ENCODE data around the gene SLC30A2. TPM values are rescaled to one million over a fixed set of nuclear protein-coding genes. Genes with fewer than 3 reads are reported as not detected.

The SLC30A2 gene
- total RNA-seq, 1 experiment from 2014 or later: not detected

DNA sequence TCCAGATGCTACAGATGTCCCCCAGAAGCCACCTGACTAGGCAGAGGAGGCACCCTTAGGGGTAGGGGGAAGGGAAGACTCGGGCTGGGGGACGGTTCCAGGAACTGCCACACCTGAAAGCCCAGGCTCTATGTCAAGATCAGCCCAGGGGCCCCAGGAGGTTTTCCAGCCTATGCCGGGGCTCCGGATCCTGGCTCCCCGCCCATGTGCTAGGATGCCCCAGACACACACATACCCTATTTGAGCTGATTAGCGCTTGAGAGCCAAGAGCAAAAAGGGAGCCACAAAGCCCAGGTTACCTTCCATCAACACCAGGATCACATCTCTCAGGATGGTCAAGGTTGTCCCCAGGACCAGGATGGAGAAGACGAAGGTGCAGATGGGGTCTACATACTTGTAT is 4.5 kb downstream of the SLC30A2 start:
- H3K4me2 ChIP-seq (ENCODE audit: low read length): no peak overlapping the region
- H3K4me1 ChIP-seq (ENCODE audit: control insufficient read depth in 1 of 2, insufficient read depth in 2 of 2, low read length in 2 of 2): peaks cover 3 to 6% of the 10 kb centered on the region in 2 experiments
- POLR2A ChIA-PET: no interaction called here
- no peak for DNase-seq (ENCODE audit: low read depth, low spot score)
- H3K9me3 ChIP-seq (ENCODE audit: control insufficient read depth in 1 of 2, insufficient read depth in 1 of 2, low read depth in 1 of 2, low read length in 2 of 2): no peaks in the 10 kb centered on the region
- H3K27me3 ChIP-seq (ENCODE audit: insufficient read depth, low read length): no peaks in the 10 kb centered on the region
- no peaks in the 10 kb centered on the region for H3K36me3 ChIP-seq (ENCODE audit: control insufficient read depth in 1 of 2, insufficient read depth in 2 of 2, low read length in 2 of 2)
- no peak overlapping the region for H2AFZ ChIP-seq (ENCODE audit: low read depth, low read length, poor library complexity, severe bottlenecking)
- BruUV-seq (replicated peaks): no TSS peak
- TF ChIP-seq ZFX (IDR thresholded peaks at IDR 0.05): no peak
- no peak for TF ChIP-seq YY1 (IDR thresholded peaks at IDR 0.05; ENCODE audit: extremely low read depth, insufficient replicate concordance, low read depth, low read length)
- no peak for TF ChIP-seq SIN3A (IDR thresholded peaks at IDR 0.05; ENCODE audit: low read depth)
- no peak for TF ChIP-seq EZH2 (IDR thresholded peaks at IDR 0.05)
- TF ChIP-seq POLR2AphosphoS5 (IDR thresholded peaks at IDR 0.05; ENCODE audit: low read depth, low read length): no peak
- no peak for TF ChIP-seq JUND (IDR thresholded peaks at IDR 0.05)
- TF ChIP-seq SP1 (IDR thresholded peaks at IDR 0.05; ENCODE audit: low read depth): no peak
- TF ChIP-seq CBX3 (IDR thresholded peaks at IDR 0.05; ENCODE audit: low read depth): no peak
- no peak for TF ChIP-seq FOSL1 (IDR thresholded peaks at IDR 0.05; ENCODE audit: low read depth)
- intact Hi-C loops (cut with micrococcal nuclease): no loop called here
- no peaks in the 10 kb centered on the region for H3K79me2 ChIP-seq (ENCODE audit: insufficient read depth, low read length)
- no peak for ATAC-seq
- H3K9ac ChIP-seq (ENCODE audit: low read length): no peak overlapping the region
- H4K20me1 ChIP-seq (ENCODE audit: insufficient read depth): no peaks in the 10 kb centered on the region
- H3K27ac ChIP-seq (ENCODE audit: low read depth, low read length): no peak overlapping the region
- no peak overlapping the region for H3K4me3 ChIP-seq (replicated peaks in 1 of 2; ENCODE audit: low read depth in 1 of 2, low read length in 2 of 2)
- RAD21 ChIA-PET (ENCODE audit: low non-redundant PET in 1 of 2, low total read pairs in 2 of 2, uncharacterized antibody in 2 of 2, unreplicated experiment in 2 of 2): no interaction called here
- H3K9me2 ChIP-seq (ENCODE audit: insufficient read depth): no peaks in the 10 kb centered on the region
- CTCF ChIA-PET: no interaction called here

DNA sequence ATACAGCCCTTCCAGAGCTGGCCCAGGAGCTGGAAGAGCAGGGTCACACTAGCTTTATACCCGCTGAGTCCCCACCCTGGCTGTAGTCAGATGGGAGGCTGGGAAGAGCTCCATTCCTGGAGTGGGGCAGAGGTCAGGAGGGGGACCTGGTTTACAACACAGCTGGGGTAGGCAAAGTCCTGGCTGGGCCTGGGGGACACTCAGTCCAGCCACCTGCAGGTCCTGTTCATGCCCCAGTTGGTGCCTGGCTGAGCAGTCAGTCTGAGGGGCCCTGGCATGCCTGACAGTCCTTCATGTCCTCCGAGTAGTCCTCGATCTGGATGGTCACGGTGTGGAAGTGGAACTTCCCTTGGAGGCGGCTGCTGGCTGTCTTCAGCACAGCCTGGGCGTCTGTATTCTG is 7.0 kb downstream of the SLC30A2 start:
- no peak for ATAC-seq
- H3K9me2 ChIP-seq (ENCODE audit: insufficient read depth): no peaks in the 10 kb centered on the region
- H3K4me1 ChIP-seq (ENCODE audit: control insufficient read depth in 1 of 2, insufficient read depth in 2 of 2, low read length in 2 of 2): peaks cover 11 to 27% of the 10 kb centered on the region in 2 experiments
- DNase-seq (ENCODE audit: low read depth, low spot score): no peak
- no peaks in the 10 kb centered on the region for H3K79me2 ChIP-seq (ENCODE audit: insufficient read depth, low read length)
- ChIA-PET RAD21 (ENCODE audit: low non-redundant PET in 1 of 2, low total read pairs in 2 of 2, uncharacterized antibody in 2 of 2, unreplicated experiment in 2 of 2) (interaction anchor here in 1 of 2 experiments (0.9 kb wide), 1 partner anchor 72 kb away, joined by 5 read pairs; no protein-coding TSS in a partner anchor), POLR2A (no interaction called here), CTCF (no interaction called here)
- no peaks in the 10 kb centered on the region for H3K9me3 ChIP-seq (ENCODE audit: control insufficient read depth in 1 of 2, insufficient read depth in 1 of 2, low read depth in 1 of 2, low read length in 2 of 2)
- H3K27me3 ChIP-seq (ENCODE audit: insufficient read depth, low read length): no peaks in the 10 kb centered on the region
- TF ChIP-seq, protein P1, sequence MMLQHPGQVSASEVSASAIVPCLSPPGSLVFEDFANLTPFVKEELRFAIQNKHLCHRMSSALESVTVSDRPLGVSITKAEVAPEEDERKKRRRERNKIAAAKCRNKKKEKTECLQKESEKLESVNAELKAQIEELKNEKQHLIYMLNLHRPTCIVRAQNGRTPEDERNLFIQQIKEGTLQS (IDR thresholded peaks at IDR 0.05): no peak
- TF ChIP-seq JUND (IDR thresholded peaks at IDR 0.05) (no peak), POLR2AphosphoS5 (IDR thresholded peaks at IDR 0.05; ENCODE audit: low read depth, low read length) (no peak), CEBPB (IDR thresholded peaks at IDR 0.05; ENCODE audit: low read depth) (no peak), FOSL1 (IDR thresholded peaks at IDR 0.05; ENCODE audit: low read depth) (no peak), SRF (IDR thresholded peaks at IDR 0.05; ENCODE audit: low read depth) (no peak), TCF7L2 (IDR thresholded peaks at IDR 0.05; ENCODE audit: borderline replicate concordance, extremely low read depth, insufficient read depth, insufficient read length) (no peak), SIN3A (IDR thresholded peaks at IDR 0.05; ENCODE audit: low read depth) (no peak)
- TF ChIP-seq, protein P2, sequence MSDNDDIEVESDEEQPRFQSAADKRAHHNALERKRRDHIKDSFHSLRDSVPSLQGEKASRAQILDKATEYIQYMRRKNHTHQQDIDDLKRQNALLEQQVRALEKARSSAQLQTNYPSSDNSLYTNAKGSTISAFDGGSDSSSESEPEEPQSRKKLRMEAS (IDR thresholded peaks at IDR 0.05): no peak
- TF ChIP-seq, protein P3, sequence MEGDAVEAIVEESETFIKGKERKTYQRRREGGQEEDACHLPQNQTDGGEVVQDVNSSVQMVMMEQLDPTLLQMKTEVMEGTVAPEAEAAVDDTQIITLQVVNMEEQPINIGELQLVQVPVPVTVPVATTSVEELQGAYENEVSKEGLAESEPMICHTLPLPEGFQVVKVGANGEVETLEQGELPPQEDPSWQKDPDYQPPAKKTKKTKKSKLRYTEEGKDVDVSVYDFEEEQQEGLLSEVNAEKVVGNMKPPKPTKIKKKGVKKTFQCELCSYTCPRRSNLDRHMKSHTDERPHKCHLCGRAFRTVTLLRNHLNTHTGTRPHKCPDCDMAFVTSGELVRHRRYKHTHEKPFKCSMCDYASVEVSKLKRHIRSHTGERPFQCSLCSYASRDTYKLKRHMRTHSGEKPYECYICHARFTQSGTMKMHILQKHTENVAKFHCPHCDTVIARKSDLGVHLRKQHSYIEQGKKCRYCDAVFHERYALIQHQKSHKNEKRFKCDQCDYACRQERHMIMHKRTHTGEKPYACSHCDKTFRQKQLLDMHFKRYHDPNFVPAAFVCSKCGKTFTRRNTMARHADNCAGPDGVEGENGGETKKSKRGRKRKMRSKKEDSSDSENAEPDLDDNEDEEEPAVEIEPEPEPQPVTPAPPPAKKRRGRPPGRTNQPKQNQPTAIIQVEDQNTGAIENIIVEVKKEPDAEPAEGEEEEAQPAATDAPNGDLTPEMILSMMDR (IDR thresholded peaks at IDR 0.05 in 2 of 3, conservative IDR thresholded peaks at IDR 0.05 in 1 of 3; ENCODE audit: borderline replicate concordance in 1 of 3, insufficient read depth in 1 of 3, low read depth in 2 of 3, low read length in 2 of 3): no peak
- no peak overlapping the region for H3K27ac ChIP-seq (ENCODE audit: low read depth, low read length)
- H3K9ac ChIP-seq (ENCODE audit: low read length): no peak overlapping the region
- H2AFZ ChIP-seq (ENCODE audit: low read depth, low read length, poor library complexity, severe bottlenecking): no peak overlapping the region
- H4K20me1 ChIP-seq (ENCODE audit: insufficient read depth): no peaks in the 10 kb centered on the region
- intact Hi-C loops (cut with micrococcal nuclease): loop anchor here (5.0 kb wide), 3 partner anchors 128 to 353 kb away; partner anchors contain the start of genes C1orf232 and ZNF593
- no peak overlapping the region for H3K4me3 ChIP-seq (replicated peaks in 1 of 2; ENCODE audit: low read depth in 1 of 2, low read length in 2 of 2)
- no peaks in the 10 kb centered on the region for H3K36me3 ChIP-seq (ENCODE audit: control insufficient read depth in 1 of 2, insufficient read depth in 2 of 2, low read length in 2 of 2)
- H3K4me2 ChIP-seq (ENCODE audit: low read length): no peak overlapping the region
- no TSS peak for BruUV-seq (replicated peaks)
